Activated T-cell treated with anti-CD3 and anti-CD28 coated beads, Interleukin-2, amount 50 U/mL, for 48 hours (primary cell): ENCODE results near the gene P2RY14.
A peak's percentile ranks its signal among the peaks of the same experiment; 100 is the strongest.

Experiments used
- DNase-seq, 2 experiments: peaks; one replicate each; pipeline ENCODE4 v3.0.0-alpha.2; 2020

The P2RY14 gene

GRCh38 chr3:151171145-151171757, 107.1 kb downstream of the P2RY14 start:
- DNase-seq: peak; percentile 57 to 65

DNA sequence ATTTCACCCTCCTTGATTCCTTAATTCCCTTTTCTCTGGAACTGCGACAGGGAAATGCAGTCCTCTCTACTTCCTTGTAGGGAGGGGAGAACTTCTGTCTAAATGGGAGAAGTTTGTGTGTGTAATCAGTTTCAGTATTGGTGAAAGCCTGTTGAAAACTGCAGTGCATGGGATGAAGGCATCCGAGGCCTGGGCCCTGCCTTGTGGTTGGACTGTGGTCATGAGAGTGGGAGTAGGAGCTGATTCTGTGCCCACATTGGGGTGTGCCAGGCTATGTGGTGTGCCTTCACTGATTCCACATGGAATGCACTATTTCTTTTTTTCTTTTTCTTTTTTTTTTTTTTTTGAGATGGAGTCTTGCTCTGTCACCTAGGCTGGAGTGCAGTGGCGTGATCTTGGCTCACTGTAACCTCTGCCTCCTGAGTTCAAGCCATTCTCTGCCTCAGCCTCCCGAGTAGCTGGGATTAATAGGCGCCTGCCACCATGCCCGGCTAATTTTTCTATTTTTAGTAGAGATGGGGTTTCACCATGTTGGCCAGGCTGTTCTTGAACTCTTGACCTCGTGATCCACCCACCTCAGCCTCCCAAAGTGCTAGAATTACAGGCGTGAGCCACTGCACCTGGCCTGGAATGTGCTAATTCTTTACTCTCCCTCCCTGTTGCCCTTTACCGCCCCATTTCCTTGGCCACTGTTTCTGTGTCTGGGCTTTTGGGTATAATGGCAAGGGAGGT, 108.2 kb downstream of the P2RY14 start:
- DNase-seq: peak; percentile 68 to 74

- DNase-seq: no peak
These were observed 108.9 kb downstream of the P2RY14 start for GRCh38 chr3:151169262-151169947.

- peak; percentile 88 to 90 for DNase-seq
These were observed 109.9 kb downstream of the P2RY14 start for GRCh38 chr3:151168269-151169094.

GRCh38 chr3:151166161-151166560, 112.2 kb downstream of the P2RY14 start:
- DNase-seq: no peak

GRCh38 chr3:151165226-151165625, 113.1 kb downstream of the P2RY14 start:
- no peak for DNase-seq
